H1 (cell line): ENCODE measurements around the gene DBNDD2.

Experiments
- BRCA1 ChIP-seq: IDR thresholded peaks from 2 replicates; pipeline ENCODE4 v1.6.1; 2012; ENCODE audit warnings: low read depth, low read length, improper control_type of control experiment
- CTCF ChIP-seq, 3 experiments: IDR thresholded peaks; 1 replicate in 2 of 3; 2 replicates in 1 of 3; pipeline versions ENCODE4 v1.5.1 to v1.6.1; 2011; ENCODE audit warnings: low read length in 3 of 3, mild to moderate bottlenecking in 3 of 3, inconsistent platforms in 2 of 3, low read depth in 1 of 3, moderate library complexity in 1 of 3; ENCODE audit not compliant: insufficient read depth in 1 of 3; ENCODE audit errors: control extremely low read depth in 1 of 3
- MAX ChIP-seq: IDR thresholded peaks from 2 replicates; pipeline ENCODE4 v1.6.1; 2012; ENCODE audit warnings: inconsistent platforms
- NRF1 ChIP-seq: IDR thresholded peaks from 2 replicates; pipeline ENCODE4 v1.6.1; 2011; ENCODE audit warnings: mild to moderate bottlenecking, low read depth, low read length, improper control_type of control experiment
- POLR2A ChIP-seq, 2 experiments: IDR thresholded peaks; 1 replicate in 1 of 2; 2 replicates in 1 of 2; pipeline ENCODE4 v1.6.1; 2011; ENCODE audit warnings: low read depth in 2 of 2, low read length in 2 of 2, mild to moderate bottlenecking in 2 of 2; ENCODE audit errors: control extremely low read depth in 1 of 2
- TCF12 ChIP-seq: IDR thresholded peaks from 2 replicates; pipeline ENCODE4 v1.6.1; 2011; ENCODE audit warnings: low read depth, mild to moderate bottlenecking, low read length
- TEAD4 ChIP-seq: IDR thresholded peaks from 2 replicates; pipeline ENCODE4 v1.6.1; 2012; ENCODE audit warnings: low read depth, low read length, inconsistent platforms, mixed read lengths
- YY1 ChIP-seq: IDR thresholded peaks from 2 replicates; pipeline ENCODE4 v1.6.1; 2011; ENCODE audit warnings: low read depth, mild to moderate bottlenecking, low read length

- no peak for TF ChIP-seq CTCF (IDR thresholded peaks at IDR 0.05; ENCODE audit: control extremely low read depth in 1 of 3, insufficient read depth in 1 of 3, low read depth in 1 of 3, low read length in 3 of 3)
- TF ChIP-seq NRF1 = no peak
- TF ChIP-seq MAX = no peak
- no peak for TF ChIP-seq BRCA1
- no peak for TF ChIP-seq POLR2A (IDR thresholded peaks at IDR 0.05; ENCODE audit: control extremely low read depth in 1 of 2, low read depth in 2 of 2, low read length in 2 of 2)
- no peak for TF ChIP-seq TCF12
- TF ChIP-seq TEAD4 = no peak
- no peak for TF ChIP-seq YY1
Measured at GRCh38 chr20:45433976-45434375, 25.9 kb downstream of the DBNDD2 start.
